A673 (cell line): ENCODE data around the gene SMYD3.

Experiments
- EZH2 ChIP-seq: fragments of 200-600 bp; sonication (generic); IDR thresholded peaks from 2 replicates; pipeline ENCODE4 v1.6.1; 2017; ENCODE audit warnings: borderline replicate concordance, low read depth, mild to moderate bottlenecking, mixed read lengths, antibody characterized with exemption, low read length; ENCODE audit not compliant: poor library complexity, severe bottlenecking
- TF ChIP-seq, protein P1 (sequence below): fragments of 300-800, 200-600 bp; sonication (generic); conservative IDR thresholded peaks from 2 replicates; pipeline ENCODE4 v1.5.1; 2017; ENCODE audit warnings: low read depth, mild to moderate bottlenecking, antibody characterized with exemption, low read length, moderate library complexity, mixed read lengths

DNA sequence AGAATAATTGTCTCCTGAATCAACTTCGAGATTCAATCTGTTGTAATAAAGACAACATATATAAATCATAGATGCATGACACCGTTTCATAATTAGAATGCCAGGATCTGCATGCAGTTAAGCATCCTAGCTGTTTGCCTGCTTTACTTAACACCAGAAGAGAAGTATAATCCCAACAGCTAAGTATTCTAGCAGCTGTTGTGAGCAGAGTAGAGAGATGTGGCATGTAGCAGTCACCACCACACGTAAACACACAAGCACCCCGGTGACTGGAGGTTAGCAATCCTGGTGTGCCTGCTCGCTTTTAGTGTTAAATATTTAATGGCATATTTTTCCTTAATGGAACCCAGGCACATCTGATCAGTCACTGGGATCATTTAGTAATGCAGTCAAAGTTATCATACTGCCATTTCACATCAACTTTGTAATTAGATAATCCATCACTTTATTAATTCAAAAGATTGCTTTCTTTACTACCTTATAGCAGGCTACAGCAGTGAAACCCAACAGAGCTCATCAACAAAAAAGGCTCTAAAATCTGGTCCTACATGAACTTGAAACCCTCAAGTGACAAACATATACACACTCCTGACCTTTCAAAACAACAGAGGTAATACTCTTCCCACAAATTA lies 187.9 kb downstream of the SMYD3 start:
- TF ChIP-seq, protein P1, sequence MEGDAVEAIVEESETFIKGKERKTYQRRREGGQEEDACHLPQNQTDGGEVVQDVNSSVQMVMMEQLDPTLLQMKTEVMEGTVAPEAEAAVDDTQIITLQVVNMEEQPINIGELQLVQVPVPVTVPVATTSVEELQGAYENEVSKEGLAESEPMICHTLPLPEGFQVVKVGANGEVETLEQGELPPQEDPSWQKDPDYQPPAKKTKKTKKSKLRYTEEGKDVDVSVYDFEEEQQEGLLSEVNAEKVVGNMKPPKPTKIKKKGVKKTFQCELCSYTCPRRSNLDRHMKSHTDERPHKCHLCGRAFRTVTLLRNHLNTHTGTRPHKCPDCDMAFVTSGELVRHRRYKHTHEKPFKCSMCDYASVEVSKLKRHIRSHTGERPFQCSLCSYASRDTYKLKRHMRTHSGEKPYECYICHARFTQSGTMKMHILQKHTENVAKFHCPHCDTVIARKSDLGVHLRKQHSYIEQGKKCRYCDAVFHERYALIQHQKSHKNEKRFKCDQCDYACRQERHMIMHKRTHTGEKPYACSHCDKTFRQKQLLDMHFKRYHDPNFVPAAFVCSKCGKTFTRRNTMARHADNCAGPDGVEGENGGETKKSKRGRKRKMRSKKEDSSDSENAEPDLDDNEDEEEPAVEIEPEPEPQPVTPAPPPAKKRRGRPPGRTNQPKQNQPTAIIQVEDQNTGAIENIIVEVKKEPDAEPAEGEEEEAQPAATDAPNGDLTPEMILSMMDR: no peak
- no peak for TF ChIP-seq EZH2
